ENCODE data around the gene CDHR5. TPM values are rescaled to one million over a fixed set of nuclear protein-coding genes. Genes with fewer than 3 reads are reported as not detected.

CDHR5 gene
- total and polyA plus RNA-seq, 3 experiments from 2014 or later, result not detected

DNA sequence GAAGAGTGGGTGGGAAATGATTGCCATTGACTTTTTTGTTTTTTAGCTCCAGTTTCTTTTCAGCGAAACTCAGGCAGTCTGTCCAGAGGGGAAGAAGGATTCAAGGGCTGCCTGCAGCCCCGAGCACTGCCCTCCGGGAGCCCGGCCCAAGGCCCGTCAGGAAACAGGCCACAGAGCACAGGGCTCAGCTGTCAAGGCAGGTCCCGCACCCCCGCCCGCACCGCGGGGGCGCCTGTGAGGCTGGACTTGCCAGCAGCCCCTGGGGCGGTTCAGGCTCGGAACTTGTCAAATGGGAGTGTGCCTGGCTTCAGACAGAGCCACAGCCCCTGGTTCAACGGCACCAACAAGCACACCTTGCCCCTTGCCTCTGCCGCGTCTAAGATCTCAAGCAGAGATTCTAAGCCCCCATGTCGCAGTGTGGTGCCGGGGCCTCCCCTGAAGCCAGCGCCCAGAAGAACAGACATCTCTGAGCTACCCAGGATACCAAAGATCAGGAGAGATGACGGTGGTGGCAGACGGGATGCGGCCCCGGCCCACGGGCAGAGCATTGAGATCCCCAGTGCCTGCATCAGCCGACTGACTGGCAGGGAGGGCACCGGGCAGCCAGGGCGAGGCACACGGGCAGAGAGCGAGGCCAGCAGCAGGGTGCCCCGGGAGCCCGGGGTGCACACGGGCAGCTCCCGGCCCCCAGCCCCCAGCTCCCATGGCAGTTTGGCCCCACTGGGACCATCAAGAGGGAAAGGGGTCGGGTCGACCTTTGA, 17.6 kb downstream of the CDHR5 start:
- Histone ChIP-seq H3K9me3 (ENCODE audit: low read length) (no peaks in the 10 kb centered on the region), H3K27ac (ENCODE audit: low read depth, low read length) (no peak overlapping the region), H3K4me1 (ENCODE audit: insufficient read depth, low read length) (no peaks in the 10 kb centered on the region), H3K4me3 (ENCODE audit: low read length) (no peak overlapping the region), H3K27me3 (ENCODE audit: insufficient read depth, low read length, poor library complexity, severe bottlenecking) (no peaks in the 10 kb centered on the region), H3K36me3 (ENCODE audit: insufficient read depth, low read length) (peaks cover 36% of the 10 kb centered on the region)
- ChIA-PET CTCF (no interaction called here), POLR2A (no interaction called here)
- Mint-ChIP-seq H3K4me1 (peaks cover 0 to 3% (median 2%) of the 10 kb centered on the region in 3 donors), H3K36me3 (peaks cover 0 to 81% (median 7%) of the 10 kb centered on the region in 3 donors), H3K9me3 (no peaks in the 10 kb centered on the region), H3K4me3 (no peak overlapping the region), H3K27me3 (no peaks in the 10 kb centered on the region), H3K27ac (peak overlapping the region in 3 of 8 donors; percentile 42 to 88 (median 52))
- no peak for DNase-seq

DNA sequence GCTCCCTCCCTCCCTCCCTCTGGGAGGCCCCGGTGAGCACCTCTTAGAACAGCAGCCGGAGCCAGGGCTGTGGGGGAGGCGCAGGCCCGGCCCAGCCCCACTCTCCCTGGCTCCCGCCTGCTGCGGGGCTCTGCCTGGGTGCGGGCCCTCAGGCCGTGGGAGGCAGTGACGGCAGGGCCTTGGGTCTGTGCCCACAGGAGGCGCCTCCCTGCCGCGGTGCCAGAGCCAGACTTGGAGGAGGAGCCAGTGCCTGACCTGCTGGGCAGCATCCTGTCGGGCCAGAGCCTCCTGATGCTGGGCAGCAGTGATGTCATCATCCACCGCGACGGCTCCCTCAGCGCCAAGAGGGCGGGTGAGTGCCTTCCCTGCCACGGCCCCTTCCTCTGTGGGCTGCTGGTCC, 18.5 kb downstream of the CDHR5 start:
- H3K4me1 ChIP-seq (ENCODE audit: insufficient read depth, low read length), result no peaks in the 10 kb centered on the region
- no peak overlapping the region for H3K27ac ChIP-seq (ENCODE audit: low read depth, low read length)
- H3K9me3 Mint-ChIP-seq, result no peaks in the 10 kb centered on the region
- no peaks in the 10 kb centered on the region for H3K4me1 Mint-ChIP-seq
- ChIA-PET CTCF (no interaction called here), POLR2A (interaction anchor here (0.8 kb wide), 1 partner anchor 30 kb away, joined by 5 read pairs; the partner anchor contains the start of gene PHRF1)
- H3K36me3 Mint-ChIP-seq, result peaks cover 0 to 81% (median 9%) of the 10 kb centered on the region in 3 donors
- no peaks in the 10 kb centered on the region for H3K9me3 ChIP-seq (ENCODE audit: low read length)
- peaks cover 36% of the 10 kb centered on the region for H3K36me3 ChIP-seq (ENCODE audit: insufficient read depth, low read length)
- DNase-seq, result no peak
- no peak overlapping the region for H3K4me3 ChIP-seq (ENCODE audit: low read length)
- no peaks in the 10 kb centered on the region for H3K27me3 Mint-ChIP-seq
- H3K4me3 Mint-ChIP-seq, result no peak overlapping the region
- H3K27me3 ChIP-seq (ENCODE audit: insufficient read depth, low read length, poor library complexity, severe bottlenecking), result no peaks in the 10 kb centered on the region
- peak overlapping the region in 1 of 8 donors; percentile 42 for H3K27ac Mint-ChIP-seq

- no peaks in the 10 kb centered on the region for H3K4me1 Mint-ChIP-seq
- H3K4me3 ChIP-seq (ENCODE audit: low read length), result no peak overlapping the region
- no peaks in the 10 kb centered on the region for H3K27me3 ChIP-seq (ENCODE audit: insufficient read depth, low read length, poor library complexity, severe bottlenecking)
- H3K4me3 Mint-ChIP-seq, result no peak overlapping the region
- peak overlapping the region in 1 of 8 donors; percentile 41 for H3K27ac Mint-ChIP-seq
- peaks cover 29% of the 10 kb centered on the region for H3K36me3 ChIP-seq (ENCODE audit: insufficient read depth, low read length)
- H3K36me3 Mint-ChIP-seq, result peaks cover 0 to 74% (median 9%) of the 10 kb centered on the region in 3 donors
- ChIA-PET CTCF (no interaction called here), POLR2A (interaction anchor here (0.8 kb wide), 1 partner anchor 29 kb away, joined by 5 read pairs; the partner anchor contains the start of gene PHRF1)
- no peaks in the 10 kb centered on the region for H3K27me3 Mint-ChIP-seq
- no peak for DNase-seq
- H3K9me3 ChIP-seq (ENCODE audit: low read length), result no peaks in the 10 kb centered on the region
- no peak overlapping the region for H3K27ac ChIP-seq (ENCODE audit: low read depth, low read length)
- H3K4me1 ChIP-seq (ENCODE audit: insufficient read depth, low read length), result no peaks in the 10 kb centered on the region
- no peaks in the 10 kb centered on the region for H3K9me3 Mint-ChIP-seq
These were observed 19.2 kb downstream of the CDHR5 start for GRCh38 chr11:605286-606129.

DNA sequence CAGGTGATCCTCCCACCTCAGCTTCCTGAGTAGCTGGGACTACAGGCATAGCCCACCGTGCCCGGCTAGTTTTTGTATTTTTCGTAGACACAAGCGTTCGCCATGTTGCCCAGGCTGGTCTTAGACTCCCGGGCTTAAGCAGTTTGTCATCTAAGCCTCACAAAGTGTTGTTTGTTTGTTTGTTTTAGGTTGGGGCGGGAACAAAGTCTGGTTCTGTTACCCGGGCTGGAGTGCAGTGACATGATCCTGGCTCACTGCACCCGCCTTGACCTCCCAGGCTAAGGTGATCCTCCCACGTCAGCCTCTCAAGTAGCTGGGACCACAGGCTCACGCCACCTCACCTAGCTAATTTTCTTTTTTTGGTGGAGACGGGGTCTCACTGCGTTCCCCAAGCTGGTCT, 21.6 kb downstream of the CDHR5 start:
- H3K36me3 ChIP-seq (ENCODE audit: insufficient read depth, low read length), result peaks cover 35% of the 10 kb centered on the region
- ChIA-PET POLR2A (no interaction called here), CTCF (interaction anchor here (2.1 kb wide), 1 partner anchor 10 kb away, joined by 5 read pairs; no protein-coding TSS in a partner anchor)
- no peaks in the 10 kb centered on the region for H3K27me3 Mint-ChIP-seq
- H3K4me1 ChIP-seq (ENCODE audit: insufficient read depth, low read length), result no peaks in the 10 kb centered on the region
- no peak for DNase-seq
- no peaks in the 10 kb centered on the region for H3K4me1 Mint-ChIP-seq
- peaks cover 0 to 76% (median 15%) of the 10 kb centered on the region in 3 donors for H3K36me3 Mint-ChIP-seq
- no peak overlapping the region for H3K27ac ChIP-seq (ENCODE audit: low read depth, low read length)
- no peak overlapping the region for H3K4me3 ChIP-seq (ENCODE audit: low read length)
- H3K9me3 Mint-ChIP-seq, result no peaks in the 10 kb centered on the region
- H3K27ac Mint-ChIP-seq, result no peak overlapping the region
- no peaks in the 10 kb centered on the region for H3K27me3 ChIP-seq (ENCODE audit: insufficient read depth, low read length, poor library complexity, severe bottlenecking)
- H3K4me3 Mint-ChIP-seq, result no peak overlapping the region
- no peaks in the 10 kb centered on the region for H3K9me3 ChIP-seq (ENCODE audit: low read length)

GRCh38 chr11:601573-602245, 23.0 kb downstream of the CDHR5 start:
- Histone ChIP-seq H3K4me3 (ENCODE audit: low read length) (no peak overlapping the region), H3K4me1 (ENCODE audit: insufficient read depth, low read length) (no peaks in the 10 kb centered on the region), H3K27me3 (ENCODE audit: insufficient read depth, low read length, poor library complexity, severe bottlenecking) (no peaks in the 10 kb centered on the region), H3K36me3 (ENCODE audit: insufficient read depth, low read length) (peaks cover 32% of the 10 kb centered on the region), H3K9me3 (ENCODE audit: low read length) (no peaks in the 10 kb centered on the region), H3K27ac (ENCODE audit: low read depth, low read length) (no peak overlapping the region)
- H3K27me3 Mint-ChIP-seq, result no peaks in the 10 kb centered on the region
- H3K27ac Mint-ChIP-seq, result peak overlapping the region in 2 of 8 donors; percentile 46 to 72
- CTCF ChIA-PET, result interaction anchor here (0.7 to 2.1 kb wide), 2 partner anchors 11 to 47 kb away, joined by 3 to 5 read pairs; no protein-coding TSS in a partner anchor
- H3K36me3 Mint-ChIP-seq, result peaks cover 0 to 72% (median 13%) of the 10 kb centered on the region in 3 donors
- H3K4me3 Mint-ChIP-seq, result no peak overlapping the region
- POLR2A ChIA-PET, result interaction anchor here (0.6 to 1.4 kb wide), 2 partner anchors 14 to 17 kb away, joined by 4 read pairs; partner anchors contain the start of gene IRF7
- no peak for DNase-seq
- H3K4me1 Mint-ChIP-seq, result peaks cover 0 to 6% (median 0%) of the 10 kb centered on the region in 3 donors
- no peaks in the 10 kb centered on the region for H3K9me3 Mint-ChIP-seq

DNA sequence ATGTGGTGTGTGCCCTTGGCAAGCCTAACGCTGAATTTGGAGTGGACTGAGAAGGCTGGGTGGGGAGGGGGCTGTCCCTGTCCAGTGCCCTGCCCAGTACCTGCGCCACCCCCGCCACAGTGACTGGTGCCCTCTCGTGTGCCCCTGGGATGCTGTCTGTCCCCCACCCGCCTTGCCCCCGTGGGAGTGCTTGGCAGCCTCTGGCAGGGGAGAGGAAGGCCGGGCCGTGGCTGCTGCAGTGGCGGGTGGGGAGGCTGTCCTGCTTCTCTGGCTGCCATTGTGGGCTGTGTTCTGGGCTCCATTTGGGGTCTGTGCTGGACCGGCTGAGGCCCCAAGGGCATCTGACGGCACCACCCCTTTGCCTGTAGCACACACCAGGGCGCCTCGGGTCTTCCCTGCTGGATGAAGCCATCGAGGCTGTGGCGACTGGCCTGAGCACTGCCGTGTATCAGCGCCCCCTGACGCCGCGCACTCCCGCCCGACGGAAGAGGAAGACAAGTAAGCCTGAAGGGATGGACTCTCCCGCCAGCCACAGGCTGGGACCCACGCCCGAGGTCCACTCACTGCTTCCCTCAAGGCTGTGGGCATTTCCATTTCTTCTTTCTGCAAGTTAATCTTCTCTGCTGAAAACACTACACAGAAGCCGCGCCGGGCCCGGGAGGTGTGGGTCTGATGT, 26.6 kb downstream of the CDHR5 start:
- no peaks in the 10 kb centered on the region for H3K9me3 Mint-ChIP-seq
- H3K27me3 ChIP-seq (ENCODE audit: insufficient read depth, low read length, poor library complexity, severe bottlenecking), result no peaks in the 10 kb centered on the region
- peaks cover 31% of the 10 kb centered on the region for H3K36me3 ChIP-seq (ENCODE audit: insufficient read depth, low read length)
- no peaks in the 10 kb centered on the region for H3K4me1 ChIP-seq (ENCODE audit: insufficient read depth, low read length)
- H3K27me3 Mint-ChIP-seq, result no peaks in the 10 kb centered on the region
- H3K9me3 ChIP-seq (ENCODE audit: low read length), result no peaks in the 10 kb centered on the region
- no peak for DNase-seq
- peaks cover 8 to 20% (median 9%) of the 10 kb centered on the region in 3 donors for H3K4me1 Mint-ChIP-seq
- H3K36me3 Mint-ChIP-seq, result peaks cover 0 to 77% (median 16%) of the 10 kb centered on the region in 3 donors
- no peak overlapping the region for H3K27ac ChIP-seq (ENCODE audit: low read depth, low read length)
- CTCF ChIA-PET, result no interaction called here
- H3K4me3 Mint-ChIP-seq, result no peak overlapping the region
- H3K4me3 ChIP-seq (ENCODE audit: low read length), result no peak overlapping the region
- H3K27ac Mint-ChIP-seq, result peak overlapping the region in 1 of 8 donors; percentile 69
- POLR2A ChIA-PET, result no interaction called here

DNA sequence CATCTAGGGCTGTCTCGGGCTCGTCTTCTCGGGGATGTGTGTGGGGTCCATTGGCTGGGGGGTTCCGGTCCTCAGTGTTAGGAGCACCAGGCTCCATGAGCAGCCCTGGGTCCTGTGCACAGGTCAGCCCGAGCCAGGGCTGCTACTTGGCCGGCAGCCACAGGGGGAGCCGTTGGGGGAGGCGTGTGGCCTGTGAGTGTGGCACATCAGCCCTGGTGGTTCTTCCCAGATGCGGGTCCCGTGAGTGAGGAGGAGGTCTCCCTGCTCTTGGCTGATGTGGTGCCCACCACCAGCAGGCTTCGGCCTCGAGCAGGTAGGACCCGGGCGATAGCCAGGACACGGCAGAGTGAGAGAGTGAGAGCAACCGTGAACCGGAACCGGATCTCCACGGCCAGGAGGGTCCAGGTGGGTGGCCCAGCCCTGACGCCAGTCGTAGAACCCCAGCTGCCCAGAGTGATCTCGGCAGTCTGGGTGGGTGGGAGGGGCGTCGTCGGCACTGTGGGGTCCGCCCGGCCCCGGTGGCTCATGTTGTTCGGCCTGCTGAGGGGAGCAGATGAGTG, 27.5 kb downstream of the CDHR5 start:
- H3K27ac Mint-ChIP-seq, result peak overlapping the region in 3 of 8 donors; percentile 29 to 93 (median 64)
- Histone ChIP-seq H3K27me3 (ENCODE audit: insufficient read depth, low read length, poor library complexity, severe bottlenecking) (no peaks in the 10 kb centered on the region), H3K27ac (ENCODE audit: low read depth, low read length) (no peak overlapping the region), H3K4me1 (ENCODE audit: insufficient read depth, low read length) (no peaks in the 10 kb centered on the region), H3K4me3 (ENCODE audit: low read length) (no peak overlapping the region), H3K36me3 (ENCODE audit: insufficient read depth, low read length) (peaks cover 38% of the 10 kb centered on the region), H3K9me3 (ENCODE audit: low read length) (no peaks in the 10 kb centered on the region)
- H3K9me3 Mint-ChIP-seq, result no peaks in the 10 kb centered on the region
- H3K4me3 Mint-ChIP-seq, result peak overlapping the region in 1 of 7 donors; percentile 32
- peaks cover 8 to 20% (median 9%) of the 10 kb centered on the region in 3 donors for H3K4me1 Mint-ChIP-seq
- DNase-seq, result no peak
- POLR2A ChIA-PET, result no interaction called here
- H3K36me3 Mint-ChIP-seq, result peaks cover 0 to 81% (median 20%) of the 10 kb centered on the region in 3 donors
- no peaks in the 10 kb centered on the region for H3K27me3 Mint-ChIP-seq
- CTCF ChIA-PET, result no interaction called here
